NCI-H82 (cell line): ENCODE results near the gene CLDND2.
A peak's percentile ranks its signal among the peaks of the same experiment; 100 is the strongest.
"Not testable (repeated sequence)": the region's sequence is repeated elsewhere in the genome, so short reads cannot be mapped to it uniquely, and the experiment has no call there.

ENCODE experiments used
- DNase-seq: peaks from one replicate; lab custom pipeline; 2025; lab: John Stamatoyannopoulos, UW

CLDND2 gene

GRCh38 chr19:51368366-51369282 lies at the start of gene CLDND2:
Gene CLDND2 (minus strand): TSS chr19:51369003. CDS start chr19:51368577, 426 bp downstream.
- DNase-seq, result peak; percentile 20

GRCh38 chr19:51417810-51418157 lies 49.0 kb upstream of the CLDND2 start:
- DNase-seq, result no peak

GRCh38 chr19:51417107-51417809 lies 48.5 kb upstream of the CLDND2 start, which contains the start of gene SIGLEC10:
Gene SIGLEC10 (minus strand): TSS chr19:51417642. CDS start chr19:51417581, 61 bp downstream.
- no peak for DNase-seq

- not testable (repeated sequence) for DNase-seq
Measured at GRCh38 chr19:51416422-51416821, 47.6 kb upstream of the CLDND2 start.

GRCh38 chr19:51415187-51415586 lies 46.4 kb upstream of the CLDND2 start:
- no peak for DNase-seq

- DNase-seq, result no peak
Measured at GRCh38 chr19:51410950-51411748, 42.3 kb upstream of the CLDND2 start.

- DNase-seq, result peak; percentile 44
Measured at GRCh38 chr19:51407511-51408131, 38.8 kb upstream of the CLDND2 start.

- DNase-seq, result no peak
Measured at GRCh38 chr19:51402117-51402516, 33.3 kb upstream of the CLDND2 start.

GRCh38 chr19:51399936-51400335 lies 31.1 kb upstream of the CLDND2 start:
- DNase-seq, result not testable (repeated sequence)

GRCh38 chr19:51399231-51399630 lies 30.4 kb upstream of the CLDND2 start:
- no peak for DNase-seq

GRCh38 chr19:51398096-51398704 lies 29.4 kb upstream of the CLDND2 start:
- peak; percentile 74 for DNase-seq

GRCh38 chr19:51397453-51397852 lies 28.6 kb upstream of the CLDND2 start:
- DNase-seq, result not testable (repeated sequence)

- no peak for DNase-seq
Measured at GRCh38 chr19:51396175-51396574, 27.4 kb upstream of the CLDND2 start.

GRCh38 chr19:51394050-51394836 lies 25.4 kb upstream of the CLDND2 start:
- peak; percentile 98 for DNase-seq

GRCh38 chr19:51392701-51393100 lies 23.9 kb upstream of the CLDND2 start:
- no peak for DNase-seq

GRCh38 chr19:51391073-51391611 lies 22.3 kb upstream of the CLDND2 start:
- DNase-seq, result no peak

- DNase-seq, result no peak
Measured at GRCh38 chr19:51389143-51389542, 20.3 kb upstream of the CLDND2 start.

GRCh38 chr19:51387924-51388389 lies 19.2 kb upstream of the CLDND2 start, which contains the start of gene LIM2:
Gene LIM2 (minus strand): TSS chr19:51387974. CDS start chr19:51387443, 531 bp downstream.
- no peak for DNase-seq

- DNase-seq, result no peak
Measured at GRCh38 chr19:51386882-51387520, 18.2 kb upstream of the CLDND2 start.
